NT2/D1 (cell line): Measurements from ENCODE around the gene BTG2.

Experiments used
- YY1 ChIP-seq: IDR thresholded peaks from 2 replicates; pipeline ENCODE4 v1.6.1; 2011; ENCODE audit not compliant: insufficient read length, insufficient read depth
- ZNF274 ChIP-seq: IDR thresholded peaks from 2 replicates; pipeline ENCODE4 v1.6.1; 2011; ENCODE audit warnings: mild to moderate bottlenecking, low read depth, low read length

GRCh38 chr1:203325026-203325417 lies 19.7 kb downstream of the BTG2 start:
- TF ChIP-seq YY1: no peak
- TF ChIP-seq ZNF274: no peak
